ENCODE results near the gene COQ10A.

- TF ChIP-seq DNMT3B (CRISPR knock-in tag; conservative IDR thresholded peaks at IDR 0.05) (no peak), ZNF776 (CRISPR knock-in tag; IDR thresholded peaks at IDR 0.05) (no peak), GABPA (IDR thresholded peaks at IDR 0.05; ENCODE audit: low read depth, low read length) (no peak), GABPA (CRISPR knock-in tag; IDR thresholded peaks at IDR 0.05; ENCODE audit: low read depth) (no peak), KDM3A (CRISPR knock-in tag; IDR thresholded peaks at IDR 0.05; ENCODE audit: low read depth) (no peak), NFE2L2 (IDR thresholded peaks at IDR 0.05; ENCODE audit: low read length) (no peak), EZH2 (conservative IDR thresholded peaks at IDR 0.05; ENCODE audit: low read depth, low read length) (no peak), TCF7L2 (IDR thresholded peaks at IDR 0.05; ENCODE audit: low read depth, low read length) (no peak), CTCF (CRISPR knock-in tag; IDR thresholded peaks at IDR 0.05) (no peak), ZNF512 (CRISPR knock-in tag; IDR thresholded peaks at IDR 0.05) (no peak), ZHX1 (CRISPR knock-in tag; IDR thresholded peaks at IDR 0.05; ENCODE audit: low read depth) (no peak), REST (IDR thresholded peaks at IDR 0.05; ENCODE audit: borderline replicate concordance in 1 of 2, low read depth in 1 of 2, low read length in 2 of 2) (no peak), HNF4A (CRISPR knock-in tag; IDR thresholded peaks at IDR 0.05) (no peak), KLF9 (CRISPR knock-in tag; IDR thresholded peaks at IDR 0.05; ENCODE audit: low read depth) (no peak)
These were observed 14.1 kb upstream of the COQ10A start for GRCh38 chr12:56252649-56253048.

Data from HepG2 (cell line).